ENCODE data around the gene PRICKLE4.
A peak's percentile ranks its signal among the peaks of the same experiment; 100 is the strongest.
"Not testable (repeated sequence)": the region's sequence is repeated elsewhere in the genome, so short reads cannot be mapped to it uniquely, and the experiment has no call there.

PRICKLE4 gene

DNA sequence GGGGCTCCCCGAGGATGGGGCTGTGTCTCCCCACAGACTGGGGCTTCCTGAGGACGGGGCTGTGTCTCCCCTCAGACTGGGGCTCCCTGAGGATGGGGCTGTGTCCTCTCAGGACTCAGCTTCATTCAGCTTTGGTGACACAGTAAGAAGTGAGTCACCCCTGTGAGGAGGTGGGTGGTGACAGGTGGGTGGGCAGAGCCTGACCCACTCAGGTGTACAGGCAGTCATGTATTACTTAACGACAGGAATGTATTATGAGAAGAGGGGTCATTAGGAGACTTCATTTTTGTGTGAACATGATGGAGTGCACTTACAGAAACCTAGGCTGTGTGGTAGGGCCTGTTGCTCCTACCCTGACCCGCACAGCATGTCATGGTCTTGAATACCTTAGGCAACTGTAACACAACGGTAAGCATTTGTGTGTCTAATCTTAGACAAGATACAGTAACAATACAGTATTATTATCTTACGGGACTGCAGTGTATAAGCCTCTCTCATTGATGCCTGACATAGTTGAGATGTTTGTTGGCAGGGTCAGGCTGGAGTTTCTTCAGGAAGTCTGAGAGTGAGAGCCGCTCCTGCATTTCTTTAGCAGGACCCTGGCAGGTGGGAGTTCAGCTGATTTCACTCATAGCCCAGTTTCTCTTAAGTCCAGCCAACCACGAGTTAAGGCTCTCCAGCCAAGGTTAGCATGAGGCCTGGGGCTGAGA is 22.5 kb upstream of the PRICKLE4 start:
- no peak overlapping the region for H3K4me3 Mint-ChIP-seq
- no peaks in the 10 kb centered on the region for H3K36me3 Mint-ChIP-seq
- H3K27ac Mint-ChIP-seq: no peak overlapping the region
- peaks cover 9 to 16% of the 10 kb centered on the region in 2 donors for H3K27me3 Mint-ChIP-seq
- DNase-seq (no peak), ATAC-seq (replicated peaks) (peak in 1 of 2 donors; percentile 28)
- peaks cover 4 to 10% of the 10 kb centered on the region in 2 donors for H3K4me1 Mint-ChIP-seq
- no peaks in the 10 kb centered on the region for H3K9me3 Mint-ChIP-seq

- ATAC-seq (replicated peaks): no peak
- Mint-ChIP-seq H3K27ac (no peak overlapping the region), H3K27me3 (peaks cover 9 to 16% of the 10 kb centered on the region in 2 donors), H3K9me3 (no peaks in the 10 kb centered on the region), H3K4me1 (peaks cover 4 to 10% of the 10 kb centered on the region in 2 donors), H3K36me3 (no peaks in the 10 kb centered on the region), H3K4me3 (no peak overlapping the region)
- no peak for DNase-seq
These were observed 21.9 kb upstream of the PRICKLE4 start for GRCh38 chr6:41758641-41759035.

GRCh38 chr6:41759106-41759904 is 21.3 kb upstream of the PRICKLE4 start:
- H3K27ac Mint-ChIP-seq: no peak overlapping the region
- H3K4me3 Mint-ChIP-seq: no peak overlapping the region
- ATAC-seq (replicated peaks): no peak
- peaks cover 4 to 10% of the 10 kb centered on the region in 2 donors for H3K4me1 Mint-ChIP-seq
- no peaks in the 10 kb centered on the region for H3K36me3 Mint-ChIP-seq
- no peak for DNase-seq
- peaks cover 9 to 16% of the 10 kb centered on the region in 2 donors for H3K27me3 Mint-ChIP-seq
- H3K9me3 Mint-ChIP-seq: no peaks in the 10 kb centered on the region

- Mint-ChIP-seq H3K27me3 (peaks cover 9 to 13% of the 10 kb centered on the region in 2 donors), H3K36me3 (no peaks in the 10 kb centered on the region), H3K4me3 (no peak overlapping the region), H3K4me1 (peaks cover 4 to 10% of the 10 kb centered on the region in 2 donors), H3K9me3 (no peaks in the 10 kb centered on the region), H3K27ac (no peak overlapping the region)
- ATAC-seq (replicated peaks): peak; percentile 38 to 53
- no peak for DNase-seq
These were observed 20.5 kb upstream of the PRICKLE4 start for GRCh38 chr6:41759905-41760579.

DNA sequence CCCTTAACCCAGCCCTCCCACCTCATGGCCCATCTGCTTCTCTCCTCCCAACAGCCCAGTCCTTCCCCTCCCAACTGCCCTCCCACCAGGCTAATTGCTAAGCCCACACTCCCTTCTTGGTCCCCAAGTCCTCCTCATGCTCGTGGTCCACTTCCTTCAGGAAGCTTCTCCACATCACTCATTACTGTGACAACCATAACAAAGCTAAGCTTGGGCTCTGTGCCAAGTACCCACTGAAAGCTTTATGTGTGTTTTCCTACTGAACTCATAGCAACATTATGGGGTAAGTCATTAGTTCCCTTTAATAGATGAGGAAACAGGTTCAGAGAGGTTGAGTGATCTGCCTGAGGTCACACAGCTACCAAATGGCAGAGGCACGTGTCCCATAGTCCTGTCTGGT is 17.1 kb upstream of the PRICKLE4 start:
- no peak overlapping the region for H3K4me3 Mint-ChIP-seq
- DNase-seq (no peak), ATAC-seq (replicated peaks) (no peak)
- H3K36me3 Mint-ChIP-seq: peaks cover 0 to 3% of the 10 kb centered on the region in 2 donors
- no peaks in the 10 kb centered on the region for H3K9me3 Mint-ChIP-seq
- H3K27ac Mint-ChIP-seq: no peak overlapping the region
- peaks cover 0 to 2% of the 10 kb centered on the region in 2 donors for H3K4me1 Mint-ChIP-seq
- peaks cover 0 to 4% of the 10 kb centered on the region in 2 donors for H3K27me3 Mint-ChIP-seq

GRCh38 chr6:41766043-41766664 is 14.4 kb upstream of the PRICKLE4 start:
- not testable (repeated sequence) for DNase-seq; H3K4me1 Mint-ChIP-seq; ATAC-seq (replicated peaks); H3K27me3 Mint-ChIP-seq; H3K27ac Mint-ChIP-seq; H3K4me3 Mint-ChIP-seq; H3K9me3 Mint-ChIP-seq
- H3K36me3 Mint-ChIP-seq: peaks cover 9 to 14% of the 10 kb centered on the region in 2 donors

DNA sequence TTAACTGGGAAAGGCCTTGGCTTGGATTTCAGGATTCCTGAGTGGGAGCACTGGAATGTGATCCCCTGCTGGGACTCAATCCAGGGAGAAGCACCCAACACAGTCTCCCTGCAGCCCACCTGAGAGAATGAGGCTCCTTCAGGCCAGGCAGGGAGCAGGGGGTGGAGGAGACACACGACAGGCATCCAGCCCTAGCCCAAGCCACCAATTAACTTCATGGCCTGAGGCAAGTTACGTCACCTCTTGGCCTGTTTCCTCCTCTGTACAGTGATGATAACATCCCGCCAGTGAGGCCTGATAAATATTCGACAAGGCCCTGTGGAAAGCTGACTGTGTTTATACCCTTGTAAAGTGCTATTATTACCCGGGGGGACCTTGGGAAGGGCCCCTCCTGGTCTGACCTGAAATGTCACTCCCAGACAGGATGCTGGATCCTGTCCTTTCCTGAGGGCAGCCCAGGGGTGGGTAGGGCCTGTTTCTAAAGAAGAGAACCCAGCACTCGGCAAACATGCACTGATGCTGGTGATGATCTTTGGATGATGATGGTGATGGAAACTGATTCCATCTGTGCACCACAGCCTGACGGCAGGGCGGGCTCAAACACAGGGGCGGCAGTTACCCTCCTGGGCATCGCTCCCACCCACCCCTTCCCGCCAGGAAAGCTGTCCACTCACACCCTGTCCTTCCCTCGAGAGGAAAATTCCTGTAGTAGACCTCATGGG is 13.3 kb upstream of the PRICKLE4 start:
- peaks cover 15 to 21% of the 10 kb centered on the region in 2 donors for H3K36me3 Mint-ChIP-seq
- H3K9me3 Mint-ChIP-seq: no peaks in the 10 kb centered on the region
- DNase-seq (no peak), ATAC-seq (replicated peaks) (no peak)
- H3K4me3 Mint-ChIP-seq: no peak overlapping the region
- peaks cover 0 to 4% of the 10 kb centered on the region in 2 donors for H3K27me3 Mint-ChIP-seq
- no peaks in the 10 kb centered on the region for H3K4me1 Mint-ChIP-seq
- H3K27ac Mint-ChIP-seq: no peak overlapping the region

DNA sequence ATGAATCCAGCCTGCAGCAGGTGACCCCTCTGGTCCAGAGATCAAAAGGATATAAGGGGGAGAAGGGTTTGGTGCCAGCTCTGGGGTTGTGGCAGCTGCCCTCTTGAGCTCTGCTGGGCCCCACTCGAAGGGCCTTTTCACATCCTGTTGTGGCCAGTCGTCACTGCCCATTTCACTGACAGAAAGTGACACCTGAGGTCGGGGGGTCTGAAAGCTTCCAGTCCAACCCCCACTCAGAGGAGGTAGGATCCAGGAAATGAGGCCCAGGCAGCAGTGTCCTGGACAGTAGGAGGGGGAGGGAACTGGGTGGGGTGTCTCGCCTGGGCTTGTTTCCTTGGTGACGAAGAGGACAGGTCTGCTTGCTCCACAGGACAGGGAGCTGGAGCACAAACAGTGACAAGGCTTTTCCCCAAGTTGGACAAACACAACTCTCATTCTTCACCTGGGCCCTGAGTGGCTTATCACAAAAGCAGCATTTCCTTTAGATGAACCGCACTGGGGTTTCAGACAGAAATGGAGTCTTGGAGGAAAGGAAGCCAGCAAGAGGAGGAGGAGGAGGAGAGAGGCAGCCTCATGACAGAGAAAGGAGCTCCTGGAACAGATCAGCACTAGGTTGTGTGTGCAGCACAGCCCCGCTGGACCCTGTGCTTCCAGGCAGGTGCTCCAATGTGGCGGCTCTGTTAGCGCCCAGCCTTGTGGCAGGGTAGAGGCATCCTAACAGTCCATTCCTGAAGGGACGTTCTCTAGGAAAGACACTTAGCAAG is 11.9 kb upstream of the PRICKLE4 start:
- Mint-ChIP-seq H3K4me3 (no peak overlapping the region), H3K4me1 (no peaks in the 10 kb centered on the region), H3K9me3 (no peaks in the 10 kb centered on the region), H3K27me3 (no peaks in the 10 kb centered on the region), H3K36me3 (peaks cover 18 to 26% of the 10 kb centered on the region in 2 donors), H3K27ac (no peak overlapping the region)
- DNase-seq: no peak
- no peak for ATAC-seq (replicated peaks)

- no peaks in the 10 kb centered on the region for H3K27me3 Mint-ChIP-seq
- H3K36me3 Mint-ChIP-seq: peaks cover 22 to 31% of the 10 kb centered on the region in 2 donors
- H3K27ac Mint-ChIP-seq: no peak overlapping the region
- no peak overlapping the region for H3K4me3 Mint-ChIP-seq
- no peak for ATAC-seq (replicated peaks)
- DNase-seq: no peak
- no peaks in the 10 kb centered on the region for H3K4me1 Mint-ChIP-seq
- H3K9me3 Mint-ChIP-seq: no peaks in the 10 kb centered on the region
These were observed 11.2 kb upstream of the PRICKLE4 start for GRCh38 chr6:41769376-41769775.

DNA sequence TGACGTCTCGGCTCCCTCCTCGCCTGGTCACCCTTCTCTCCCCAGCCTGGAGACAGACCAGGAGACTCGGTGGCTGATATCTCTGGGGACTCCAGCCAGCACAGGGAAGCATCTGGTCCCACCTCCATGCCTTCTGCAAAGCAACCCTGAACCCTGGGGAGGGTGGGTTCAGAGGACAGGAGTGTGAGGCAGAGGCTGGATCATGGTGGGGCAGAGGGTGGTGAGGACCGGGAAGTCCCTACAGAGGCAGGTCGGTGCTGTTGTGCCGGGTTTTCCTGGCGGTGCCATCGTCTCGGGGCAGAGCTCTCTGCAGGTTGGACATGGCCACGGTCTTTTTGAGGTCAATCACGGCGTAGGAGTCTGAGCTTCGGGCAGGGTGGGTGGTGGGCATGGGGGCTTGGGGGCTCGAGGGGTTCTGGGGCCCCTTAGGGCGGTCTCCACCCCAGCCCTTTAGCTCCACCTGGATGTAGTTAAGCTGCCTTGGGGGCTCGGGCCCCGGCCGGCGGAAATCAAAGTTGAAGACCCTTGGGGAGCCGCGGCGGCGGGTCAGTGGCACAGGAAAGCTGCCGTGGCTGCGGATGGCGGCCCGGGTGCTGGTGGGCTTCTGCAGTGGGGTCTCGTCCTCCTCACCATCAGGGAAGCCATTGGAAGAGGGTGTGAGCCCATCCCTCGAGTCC is 10.1 kb upstream of the PRICKLE4 start:
- H3K4me1 Mint-ChIP-seq: no peaks in the 10 kb centered on the region
- H3K27me3 Mint-ChIP-seq: no peaks in the 10 kb centered on the region
- ATAC-seq (replicated peaks): no peak

DNA sequence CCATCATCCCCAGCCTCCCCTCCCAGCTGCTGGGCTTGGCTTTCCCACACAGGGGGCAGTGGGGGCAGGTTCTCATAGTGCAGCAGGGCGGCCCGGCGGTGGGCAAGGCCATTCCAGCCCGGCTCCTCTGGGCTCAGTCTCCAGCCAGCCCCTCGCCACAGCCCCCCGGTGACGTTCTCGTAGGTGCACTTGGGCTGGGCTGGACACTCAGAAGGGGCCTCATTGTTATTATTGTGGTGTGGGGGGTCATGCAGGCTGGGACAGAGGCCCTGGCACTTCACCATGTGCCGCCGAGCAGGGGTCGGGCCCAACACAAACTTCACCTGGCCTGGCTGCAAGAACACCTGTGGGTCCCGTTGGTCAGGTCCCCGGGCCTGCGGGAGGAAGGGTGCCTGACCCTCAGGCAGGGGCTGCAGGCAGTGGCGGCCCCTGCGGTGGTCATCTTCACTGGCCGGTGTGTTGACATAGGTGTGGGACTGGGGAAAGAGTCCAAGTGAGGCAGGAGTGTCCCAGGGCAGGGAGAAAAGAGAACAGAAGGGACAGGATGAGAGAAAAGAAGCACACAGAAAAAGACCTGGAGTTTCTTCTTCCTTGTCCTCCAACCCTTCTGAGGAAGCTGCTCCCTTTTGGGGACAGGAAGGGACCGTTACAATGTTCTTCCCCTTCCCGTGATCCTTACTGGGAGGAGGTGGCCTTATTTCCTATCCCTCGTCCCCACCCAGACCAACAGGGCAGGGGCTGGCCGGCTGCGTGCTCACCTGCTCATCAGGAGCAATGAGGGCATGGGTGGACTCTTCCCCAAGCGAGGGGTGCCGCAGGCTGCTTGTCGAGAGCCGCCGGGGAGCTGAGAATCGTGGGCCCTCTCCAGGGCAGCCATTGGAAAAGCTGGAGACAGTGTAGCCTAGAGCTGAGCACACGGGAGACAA is 9.3 kb upstream of the PRICKLE4 start:
- no peak overlapping the region for H3K4me3 Mint-ChIP-seq

More for the DNA sequence above, 10.1 kb upstream of the PRICKLE4 start:
- no peaks in the 10 kb centered on the region for H3K9me3 Mint-ChIP-seq
- peaks cover 30 to 43% of the 10 kb centered on the region in 2 donors for H3K36me3 Mint-ChIP-seq
- no peak for DNase-seq
- no peak overlapping the region for H3K27ac Mint-ChIP-seq
- H3K4me3 Mint-ChIP-seq: no peak overlapping the region

DNA sequence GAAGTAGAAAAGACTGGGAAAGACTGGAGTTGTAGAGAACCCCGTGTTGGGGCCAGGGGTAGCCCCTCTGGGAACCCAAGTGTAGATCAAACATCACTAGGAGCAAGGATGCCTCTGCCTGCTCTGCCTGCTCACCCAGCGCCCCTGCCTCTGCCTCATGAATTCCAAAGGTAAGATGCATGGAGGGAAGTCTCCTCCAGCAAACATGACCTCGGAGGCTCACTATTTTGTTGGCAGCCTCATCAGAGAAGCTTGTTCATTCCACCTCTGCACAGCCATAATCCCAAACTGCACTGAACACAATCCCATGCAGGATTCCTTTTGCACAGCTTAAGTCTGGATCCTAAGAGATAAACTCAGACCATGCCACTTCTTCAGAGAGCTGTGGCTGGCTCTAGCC is 5.7 kb upstream of the PRICKLE4 start:
- DNase-seq (no peak), ATAC-seq (replicated peaks) (no peak)
- H3K4me3 Mint-ChIP-seq: no peak overlapping the region
- H3K27me3 Mint-ChIP-seq: no peaks in the 10 kb centered on the region
- H3K27ac Mint-ChIP-seq: no peak overlapping the region
- H3K36me3 Mint-ChIP-seq: peaks cover 32 to 49% of the 10 kb centered on the region in 2 donors
- H3K9me3 Mint-ChIP-seq: no peaks in the 10 kb centered on the region
- peaks cover 7 to 16% of the 10 kb centered on the region in 2 donors for H3K4me1 Mint-ChIP-seq

More for the DNA sequence above, 9.3 kb upstream of the PRICKLE4 start:
- no peak for DNase-seq
- Mint-ChIP-seq H3K36me3 (peaks cover 30 to 43% of the 10 kb centered on the region in 2 donors), H3K9me3 (no peaks in the 10 kb centered on the region), H3K4me1 (no peaks in the 10 kb centered on the region), H3K27ac (no peak overlapping the region), H3K27me3 (no peaks in the 10 kb centered on the region)
- no peak for ATAC-seq (replicated peaks)
